Esophagus muscularis mucosa (tissue), 3 donors: Measurements from ENCODE around the gene DDX4.

Experiments used
- EP300 ChIP-seq: sonication (generic); formaldehyde crosslinking; IDR thresholded peaks from one replicate; pipeline ENCODE4 v1.6.1; 2017; ENCODE audit warnings: antibody characterized with exemption
- TF ChIP-seq, protein P1 (sequence below), 3 experiments: fragments of 200-600 bp in 2 of 3; fragments of 450-650 bp in 1 of 3; sonication (generic) in 2 of 3; IDR thresholded peaks; one replicate each; pipeline ENCODE4 v1.5.1; 2017 to 2019; ENCODE audit warnings: antibody characterized with exemption in 3 of 3, mild to moderate bottlenecking in 2 of 3, moderate library complexity in 1 of 3

DNA sequence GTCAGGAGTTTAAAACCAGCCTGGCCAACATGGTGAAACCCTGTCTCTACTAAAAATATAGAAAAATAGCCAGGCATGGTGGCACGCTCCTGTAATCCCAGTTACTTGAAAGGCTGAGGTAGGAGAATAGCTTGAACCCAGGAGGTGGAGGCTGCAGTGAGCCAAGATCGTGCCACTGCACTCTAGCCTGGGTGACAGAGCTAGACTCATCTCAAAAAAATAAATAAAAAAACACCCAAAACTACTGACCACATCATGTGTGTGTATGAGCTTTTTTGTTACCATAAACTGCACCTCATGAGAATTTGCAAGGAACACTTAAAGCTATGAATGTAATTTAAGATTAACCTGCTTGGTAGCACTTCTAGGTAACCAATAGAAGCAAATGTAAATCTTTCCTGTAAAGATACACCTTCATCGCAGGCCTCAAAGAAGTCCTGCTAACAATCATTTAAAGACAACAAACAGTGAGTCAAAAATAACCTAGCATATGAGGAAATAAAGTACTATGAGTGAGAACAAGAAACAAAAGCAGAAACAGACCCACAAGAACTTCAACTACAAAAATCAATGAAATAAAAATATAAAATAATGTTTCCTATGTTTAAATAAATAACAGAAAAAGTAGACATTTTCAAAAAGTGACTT, 38.7 kb upstream of the DDX4 start:
- TF ChIP-seq EP300, result no peak
- TF ChIP-seq, protein P1, sequence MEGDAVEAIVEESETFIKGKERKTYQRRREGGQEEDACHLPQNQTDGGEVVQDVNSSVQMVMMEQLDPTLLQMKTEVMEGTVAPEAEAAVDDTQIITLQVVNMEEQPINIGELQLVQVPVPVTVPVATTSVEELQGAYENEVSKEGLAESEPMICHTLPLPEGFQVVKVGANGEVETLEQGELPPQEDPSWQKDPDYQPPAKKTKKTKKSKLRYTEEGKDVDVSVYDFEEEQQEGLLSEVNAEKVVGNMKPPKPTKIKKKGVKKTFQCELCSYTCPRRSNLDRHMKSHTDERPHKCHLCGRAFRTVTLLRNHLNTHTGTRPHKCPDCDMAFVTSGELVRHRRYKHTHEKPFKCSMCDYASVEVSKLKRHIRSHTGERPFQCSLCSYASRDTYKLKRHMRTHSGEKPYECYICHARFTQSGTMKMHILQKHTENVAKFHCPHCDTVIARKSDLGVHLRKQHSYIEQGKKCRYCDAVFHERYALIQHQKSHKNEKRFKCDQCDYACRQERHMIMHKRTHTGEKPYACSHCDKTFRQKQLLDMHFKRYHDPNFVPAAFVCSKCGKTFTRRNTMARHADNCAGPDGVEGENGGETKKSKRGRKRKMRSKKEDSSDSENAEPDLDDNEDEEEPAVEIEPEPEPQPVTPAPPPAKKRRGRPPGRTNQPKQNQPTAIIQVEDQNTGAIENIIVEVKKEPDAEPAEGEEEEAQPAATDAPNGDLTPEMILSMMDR (IDR thresholded peaks at IDR 0.05), result no peak
